ENCODE results near the gene USP36. TPM values are rescaled to one million over a fixed set of nuclear protein-coding genes. Genes with fewer than 3 reads are reported as not detected.
A peak's percentile ranks its signal among the peaks of the same experiment; 100 is the strongest.

USP36 gene
- total and polyA plus RNA-seq, 8 donors: 31.2 to 58.3 (median 35.8) TPM

GRCh38 chr17:78885956-78886355, 45.3 kb upstream of the USP36 start:
- H3K36me3 ChIP-seq: no peaks in the 10 kb centered on the region
- no peaks in the 10 kb centered on the region for H3K9me3 ChIP-seq
- H3K4me3 ChIP-seq: no peak overlapping the region
- TF ChIP-seq CTCF (IDR thresholded peaks at IDR 0.05): no peak
- intact Hi-C loops (cut with DNase I): no loop called here
- no peak overlapping the region for H3K27ac ChIP-seq
- H3K4me1 ChIP-seq: peaks cover 4 to 13% (median 8%) of the 10 kb centered on the region in 3 donors
- ATAC-seq (no peak), DNase-seq (no peak), FAIRE-seq (no peak)
- 86 to 90% methylated on average over 8 of the region's 8 CpGs for WGBS, 2 donors
- H3K27me3 ChIP-seq: no peaks in the 10 kb centered on the region

GRCh38 chr17:78884876-78885667, 44.5 kb upstream of the USP36 start:
- intact Hi-C loops (cut with DNase I): no loop called here
- FAIRE-seq: no peak

DNA sequence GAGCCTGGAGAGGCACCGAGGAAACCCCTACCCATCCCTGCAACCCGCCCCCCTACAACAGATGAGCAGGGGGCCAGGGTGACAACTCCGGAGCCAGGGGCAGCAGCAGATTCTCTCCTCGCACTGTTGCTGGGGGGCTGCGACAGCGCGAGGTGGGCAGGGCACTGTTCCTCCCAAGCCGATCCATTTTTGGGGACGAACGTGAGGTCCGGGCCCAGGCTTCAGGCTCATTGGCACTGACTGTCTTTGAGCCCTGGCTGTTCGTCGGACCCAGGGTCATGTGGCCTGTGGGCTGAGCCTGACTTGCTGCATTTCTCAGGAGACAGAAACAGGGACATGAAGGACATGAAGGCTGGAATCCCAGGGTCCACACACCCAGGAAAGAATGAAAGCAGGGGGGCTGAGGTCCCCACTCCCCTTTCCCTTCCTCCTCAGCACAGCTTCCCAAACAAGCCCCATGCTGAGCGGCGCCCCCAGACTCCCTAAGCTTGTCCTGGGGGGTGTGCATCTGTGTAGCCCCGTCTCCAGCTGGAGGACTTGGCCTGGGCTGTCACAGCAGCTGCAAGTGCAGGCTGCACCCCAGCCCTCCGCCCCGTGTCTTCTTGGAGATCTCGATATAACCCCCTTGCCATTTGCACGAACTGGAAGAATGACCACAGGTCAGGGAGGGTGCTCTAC, 43.7 kb upstream of the USP36 start:
- no peak for TF ChIP-seq CTCF (IDR thresholded peaks at IDR 0.05)
- Histone ChIP-seq H3K27ac (peak overlapping the region; percentile 44 to 79 (median 72)), H3K4me3 (no peak overlapping the region), H3K9me3 (no peaks in the 10 kb centered on the region), H3K36me3 (no peaks in the 10 kb centered on the region), H3K27me3 (no peaks in the 10 kb centered on the region), H3K4me1 (peaks cover 4 to 11% (median 5%) of the 10 kb centered on the region in 3 donors)
- WGBS, 2 donors: 68 to 77% methylated on average over 20 of the region's 20 CpGs
- intact Hi-C loops (cut with DNase I): no loop called here
- DNase-seq (peak in 1 of 6 donors; percentile 51), ATAC-seq (no peak), FAIRE-seq (no peak)

More at GRCh38 chr17:78884876-78885667, 44.5 kb upstream of the USP36 start:
- Histone ChIP-seq H3K9me3 (no peaks in the 10 kb centered on the region), H3K36me3 (no peaks in the 10 kb centered on the region), H3K4me3 (no peak overlapping the region), H3K27me3 (no peaks in the 10 kb centered on the region), H3K27ac (peak overlapping the region in 3 of 4 donors; percentile 44 to 79 (median 78)), H3K4me1 (peaks cover 4 to 13% (median 8%) of the 10 kb centered on the region in 3 donors)
- no peak for TF ChIP-seq CTCF (IDR thresholded peaks at IDR 0.05)
- WGBS, 2 donors: 94 to 95% methylated on average over 24 of the region's 24 CpGs
- DNase-seq (peak in 1 of 6 donors; percentile 58), ATAC-seq (no peak)

GRCh38 chr17:78883533-78884131, 43.0 kb upstream of the USP36 start:
- Histone ChIP-seq H3K4me1 (peaks cover 0 to 10% (median 4%) of the 10 kb centered on the region in 3 donors), H3K36me3 (no peaks in the 10 kb centered on the region), H3K27me3 (no peaks in the 10 kb centered on the region), H3K4me3 (no peak overlapping the region), H3K27ac (peak overlapping the region; percentile 44 to 79 (median 72)), H3K9me3 (no peaks in the 10 kb centered on the region)
- 40 to 51% methylated on average over 22 to 24 of the region's 24 CpGs for WGBS, 2 donors
- DNase-seq: peak in 5 of 6 donors; percentile 51 to 64 (median 60)
- no peak for FAIRE-seq
- peak; percentile 57 to 69 (median 63) for ATAC-seq
- intact Hi-C loops (cut with DNase I): no loop called here
- TF ChIP-seq CTCF (IDR thresholded peaks at IDR 0.05): no peak

Measured in pancreas (tissue), 10 donors.